Neural cell (in vitro differentiated cells): Measurements from ENCODE around the gene RBMS3. TPM values are rescaled to one million over a fixed set of nuclear protein-coding genes. Genes with fewer than 3 reads are reported as not detected.

Source experiments
- H2AFZ ChIP-seq: fragments of 200-600, 300-800 bp; sonication (generic), shearing (Covaris generic); 2 replicates; pipeline ENCODE4 v1.6.0; 2014; ENCODE audit warnings: low read depth, mild to moderate bottlenecking, antibody characterized with exemption, low read length, moderate library complexity
- H3F3A ChIP-seq: fragments of 200-600 bp; shearing (Covaris generic); 2 replicates; pipeline ENCODE4 v1.6.1; 2016; ENCODE audit warnings: mild to moderate bottlenecking, moderate library complexity, mixed read lengths, antibody characterized with exemption, low read length; ENCODE audit not compliant: insufficient read depth, poor library complexity, severe bottlenecking
- H3K27ac ChIP-seq: fragments of 200-600, 300-800 bp; sonication (generic), shearing (Covaris generic); 2 replicates; pipeline ENCODE4 v1.5.1; 2014; ENCODE audit warnings: mild to moderate bottlenecking, low read length, moderate library complexity
- H3K27me3 ChIP-seq: fragments of 300-800, 200-600 bp; sonication (generic), shearing (Covaris generic); 2 replicates; pipeline ENCODE4 v1.6.0; 2014; ENCODE audit warnings: mild to moderate bottlenecking, low read depth, low read length, moderate library complexity; ENCODE audit not compliant: insufficient read depth
- H3K36me3 ChIP-seq: fragments of 300-800, 200-600 bp; sonication (generic), shearing (Covaris generic); 2 replicates; pipeline ENCODE4 v1.5.1; 2014; ENCODE audit warnings: mild to moderate bottlenecking, antibody characterized with exemption, low read length, moderate library complexity; ENCODE audit not compliant: insufficient read depth
- H3K4me2 ChIP-seq: fragments of 300-800, 200-600 bp; sonication (generic), shearing (Covaris generic); 2 replicates; pipeline ENCODE4 v1.6.0; 2014; ENCODE audit warnings: mild to moderate bottlenecking, low read length
- H3K4me3 ChIP-seq: fragments of 300-800, 200-600 bp; sonication (generic), shearing (Covaris generic); 2 replicates; pipeline ENCODE4 v1.5.1; 2014; ENCODE audit warnings: mild to moderate bottlenecking, low read length, moderate library complexity
- H3K79me2 ChIP-seq: fragments of 200-600 bp; shearing (Covaris generic); replicated peaks from 2 replicates; pipeline ENCODE4 v1.6.0; 2014; ENCODE audit warnings: mild to moderate bottlenecking, low read length, moderate library complexity; ENCODE audit not compliant: insufficient read depth
- H3K9ac ChIP-seq: fragments of 300-800, 200-600 bp; sonication (generic), shearing (Covaris generic); 2 replicates; pipeline ENCODE4 v1.6.1; 2016; ENCODE audit warnings: mild to moderate bottlenecking, low read length, mixed read lengths
- H3K9me2 ChIP-seq: fragments of 200-600 bp; shearing (Covaris generic); 2 replicates; pipeline ENCODE4 v1.6.1; 2016; ENCODE audit warnings: mild to moderate bottlenecking, low read length, mixed read lengths; ENCODE audit not compliant: insufficient read depth
- H3K9me3 ChIP-seq: fragments of 200-600, 300-800 bp; sonication (generic), shearing (Covaris generic); 2 replicates; pipeline ENCODE4 v1.6.1; 2016; ENCODE audit warnings: mild to moderate bottlenecking, mixed run types, low read length, moderate library complexity, mixed read lengths
- H4K20me1 ChIP-seq: fragments of 200-600 bp; shearing (Covaris generic); 2 replicates; pipeline ENCODE4 v1.6.1; 2016; ENCODE audit warnings: mild to moderate bottlenecking, mixed run types; ENCODE audit not compliant: insufficient read depth
- CTCF ChIP-seq: fragments of 450-650 bp; IDR thresholded peaks from 2 replicates; pipeline ENCODE4 v1.5.1; 2014; ENCODE audit warnings: antibody characterized with exemption, mild to moderate bottlenecking, moderate library complexity; ENCODE audit not compliant: poor library complexity, severe bottlenecking
- EP300 ChIP-seq: fragments of 450-650 bp; conservative IDR thresholded peaks from 2 replicates; pipeline ENCODE4 v1.6.1; 2014; ENCODE audit warnings: antibody characterized with exemption, mild to moderate bottlenecking, moderate library complexity; ENCODE audit not compliant: poor library complexity, severe bottlenecking
- EZH2 ChIP-seq: fragments of 200-600, 300-800 bp; shearing (Covaris generic), sonication (generic); IDR thresholded peaks from 2 replicates; pipeline ENCODE4 v1.6.1; 2014; ENCODE audit warnings: antibody characterized with exemption, low read length, borderline replicate concordance, mild to moderate bottlenecking; ENCODE audit not compliant: insufficient read depth, poor library complexity, severe bottlenecking
- MXI1 ChIP-seq: fragments of 450-650 bp; conservative IDR thresholded peaks from 2 replicates; pipeline ENCODE4 v1.6.1; 2014; ENCODE audit warnings: antibody characterized with exemption, mild to moderate bottlenecking; ENCODE audit not compliant: poor library complexity, severe bottlenecking
- POLR2AphosphoS5 ChIP-seq: IDR thresholded peaks from 2 replicates; pipeline ENCODE4 v1.6.1; 2012
- RAD21 ChIP-seq: fragments of 450-650 bp; conservative IDR thresholded peaks from 2 replicates; pipeline ENCODE4 v1.6.1; 2014; ENCODE audit warnings: antibody characterized with exemption, mild to moderate bottlenecking, moderate library complexity
- SMC3 ChIP-seq: fragments of 450-650 bp; conservative IDR thresholded peaks from 2 replicates; pipeline ENCODE4 v1.6.1; 2014; ENCODE audit warnings: antibody characterized with exemption, mild to moderate bottlenecking, moderate library complexity; ENCODE audit not compliant: poor library complexity
- TAF1 ChIP-seq: IDR thresholded peaks from 2 replicates; pipeline ENCODE4 v1.6.1; 2012; ENCODE audit warnings: low read depth
- polyA plus RNA-seq: library from polyadenylated mRNA; depleted of rRNA; stranded (reverse); fragments of >200 nt; gene quantifications from 2 replicates; pipeline ENCODE4 v1.2.3, GENCODE V29; 2014
- TF ChIP-seq, protein P1 (sequence below): IDR thresholded peaks from 2 replicates; pipeline ENCODE4 v1.6.1; 2012; ENCODE audit warnings: borderline replicate concordance

The RBMS3 gene
- polyA plus RNA-seq, 1 donor from 2014 or later: 0.53 TPM

- Histone ChIP-seq H3K9ac (no peak overlapping the region), H3K27me3 (no peaks in the 10 kb centered on the region), H3K9me3 (no peaks in the 10 kb centered on the region), H2AFZ (no peak overlapping the region), H3K79me2 (no peaks in the 10 kb centered on the region), H4K20me1 (no peaks in the 10 kb centered on the region), H3K27ac (no peak overlapping the region), H3K9me2 (no peaks in the 10 kb centered on the region), H3K4me2 (no peak overlapping the region), H3K36me3 (no peaks in the 10 kb centered on the region), H3F3A (no peaks in the 10 kb centered on the region), H3K4me3 (no peak overlapping the region)
- TF ChIP-seq POLR2AphosphoS5 (no peak), RAD21 (no peak), TAF1 (no peak), EZH2 (no peak), MXI1 (no peak), EP300 (no peak), SMC3 (no peak), CTCF (no peak)
- TF ChIP-seq, protein P1, sequence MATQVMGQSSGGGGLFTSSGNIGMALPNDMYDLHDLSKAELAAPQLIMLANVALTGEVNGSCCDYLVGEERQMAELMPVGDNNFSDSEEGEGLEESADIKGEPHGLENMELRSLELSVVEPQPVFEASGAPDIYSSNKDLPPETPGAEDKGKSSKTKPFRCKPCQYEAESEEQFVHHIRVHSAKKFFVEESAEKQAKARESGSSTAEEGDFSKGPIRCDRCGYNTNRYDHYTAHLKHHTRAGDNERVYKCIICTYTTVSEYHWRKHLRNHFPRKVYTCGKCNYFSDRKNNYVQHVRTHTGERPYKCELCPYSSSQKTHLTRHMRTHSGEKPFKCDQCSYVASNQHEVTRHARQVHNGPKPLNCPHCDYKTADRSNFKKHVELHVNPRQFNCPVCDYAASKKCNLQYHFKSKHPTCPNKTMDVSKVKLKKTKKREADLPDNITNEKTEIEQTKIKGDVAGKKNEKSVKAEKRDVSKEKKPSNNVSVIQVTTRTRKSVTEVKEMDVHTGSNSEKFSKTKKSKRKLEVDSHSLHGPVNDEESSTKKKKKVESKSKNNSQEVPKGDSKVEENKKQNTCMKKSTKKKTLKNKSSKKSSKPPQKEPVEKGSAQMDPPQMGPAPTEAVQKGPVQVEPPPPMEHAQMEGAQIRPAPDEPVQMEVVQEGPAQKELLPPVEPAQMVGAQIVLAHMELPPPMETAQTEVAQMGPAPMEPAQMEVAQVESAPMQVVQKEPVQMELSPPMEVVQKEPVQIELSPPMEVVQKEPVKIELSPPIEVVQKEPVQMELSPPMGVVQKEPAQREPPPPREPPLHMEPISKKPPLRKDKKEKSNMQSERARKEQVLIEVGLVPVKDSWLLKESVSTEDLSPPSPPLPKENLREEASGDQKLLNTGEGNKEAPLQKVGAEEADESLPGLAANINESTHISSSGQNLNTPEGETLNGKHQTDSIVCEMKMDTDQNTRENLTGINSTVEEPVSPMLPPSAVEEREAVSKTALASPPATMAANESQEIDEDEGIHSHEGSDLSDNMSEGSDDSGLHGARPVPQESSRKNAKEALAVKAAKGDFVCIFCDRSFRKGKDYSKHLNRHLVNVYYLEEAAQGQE: no peak
Observed at GRCh38 chr3:29284497-29284896, 3.6 kb downstream of the RBMS3 start.

DNA sequence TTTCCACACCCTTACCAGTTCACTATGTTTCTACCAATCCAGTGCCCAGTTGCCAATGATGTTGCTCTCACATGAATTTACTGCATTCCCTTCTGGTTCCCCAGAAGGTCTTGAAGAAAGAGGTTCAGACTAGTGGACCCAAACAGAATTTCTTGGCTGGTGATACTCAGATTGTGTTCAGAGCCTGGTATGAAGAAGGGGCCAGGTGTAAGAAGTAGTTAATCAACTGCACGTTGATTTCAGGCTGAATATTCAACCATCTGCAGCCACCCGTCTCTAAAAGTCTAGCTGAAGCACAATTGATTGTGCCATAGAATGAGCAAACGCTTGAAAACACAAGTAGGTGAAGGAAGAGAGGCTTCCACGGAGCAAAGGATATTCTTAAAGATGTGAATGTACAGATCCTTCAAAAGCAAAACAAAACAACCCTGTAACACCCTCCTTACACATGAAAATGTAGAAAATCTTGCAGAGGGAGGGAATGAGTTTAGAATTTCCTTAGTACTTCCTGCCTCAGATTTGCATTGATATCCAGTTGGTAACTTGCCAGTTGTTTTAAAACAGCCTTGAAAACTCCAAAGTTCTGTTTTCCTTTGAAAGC lies 4.7 kb downstream of the RBMS3 start:
- no peak for TF ChIP-seq EZH2
- TF ChIP-seq CTCF: no peak
- TF ChIP-seq, protein P1: no peak
- TF ChIP-seq SMC3: no peak
- no peak for TF ChIP-seq MXI1
- no peak for TF ChIP-seq TAF1
- TF ChIP-seq POLR2AphosphoS5: no peak
- no peak for TF ChIP-seq RAD21
- no peak for TF ChIP-seq EP300
- H3K4me3 ChIP-seq: no peak overlapping the region
- no peaks in the 10 kb centered on the region for H3K36me3 ChIP-seq
- no peak overlapping the region for H3K9ac ChIP-seq
- H3K27ac ChIP-seq: no peak overlapping the region
- no peaks in the 10 kb centered on the region for H3K27me3 ChIP-seq
- no peaks in the 10 kb centered on the region for H3K9me3 ChIP-seq
- no peak overlapping the region for H2AFZ ChIP-seq
- H4K20me1 ChIP-seq: no peaks in the 10 kb centered on the region
- H3K79me2 ChIP-seq: no peaks in the 10 kb centered on the region
- no peaks in the 10 kb centered on the region for H3K9me2 ChIP-seq
- no peak overlapping the region for H3K4me2 ChIP-seq
- no peaks in the 10 kb centered on the region for H3F3A ChIP-seq
